IMR-90 (cell line): ENCODE results near the gene PPM1H. TPM values are rescaled to one million over a fixed set of nuclear protein-coding genes. Genes with fewer than 3 reads are reported as not detected.

Experiments used
- ATAC-seq: fragments of 200-7000 bp; cut with Tn5 transposase; 2 replicates; pipeline ENCODE4 v1.9.1; 2020; ENCODE audit warnings: low read depth, mild to moderate bottlenecking, moderate library complexity
- BruUV-seq: library from RNA; stranded (reverse); fragments of 400-500 nt; replicated peaks from 2 replicates; lab custom pipeline; 2021; lab: Mats Ljungman, UMichigan
- CTCF ChIA-PET: fragments of 300-600 bp; formaldehyde crosslinking; extraction: SDS; loops from one replicate; lab custom pipeline; 2021; ENCODE audit warnings: antibody characterized with exemption; lab: Yijun Ruan, JAX
- POLR2A ChIA-PET: fragments of 300-600 bp; sonication (Branson Sonifier 250); formaldehyde crosslinking; loops from one replicate; lab custom pipeline; 2022; ENCODE audit warnings: antibody characterized with exemption; ENCODE audit not compliant: unreplicated experiment; lab: Charles Lee
- DNase-seq: peaks from one replicate; pipeline ENCODE4 v3.0.0; 2013
- H2AFZ ChIP-seq: replicated peaks from 2 replicates; pipeline ENCODE3; 2013; ENCODE audit warnings: low read length, mild to moderate bottlenecking; ENCODE audit not compliant: poor library complexity
- H2AK5ac ChIP-seq: 2 replicates; pipeline ENCODE4 v1.6.1; 2013; ENCODE audit warnings: low read depth, low read length, inconsistent platforms
- H2AK9ac ChIP-seq: replicated peaks from 2 replicates; pipeline ENCODE3; 2013; ENCODE audit warnings: mild to moderate bottlenecking, low read depth, low read length, moderate library complexity; ENCODE audit not compliant: poor library complexity
- H2BK120ac ChIP-seq: 2 replicates; pipeline ENCODE4 v1.6.1; 2013; ENCODE audit warnings: low read depth, low read length, inconsistent platforms
- H2BK15ac ChIP-seq: 3 replicates; pipeline ENCODE4 v1.6.1; 2013; ENCODE audit warnings: low read depth, low read length, inconsistent platforms
- H2BK20ac ChIP-seq: 2 replicates; pipeline ENCODE4 v1.6.1; 2013; ENCODE audit warnings: low read depth, mild to moderate bottlenecking, inconsistent platforms, low read length, moderate library complexity
- H2BK5ac ChIP-seq: 2 replicates; pipeline ENCODE4 v1.6.1; 2013; ENCODE audit warnings: mild to moderate bottlenecking, low read depth, low read length, inconsistent platforms; ENCODE audit not compliant: poor library complexity, severe bottlenecking
- H3K14ac ChIP-seq: replicated peaks from 2 replicates; pipeline ENCODE4 v1.6.1; 2013; ENCODE audit warnings: low read depth, low read length, inconsistent platforms
- H3K18ac ChIP-seq: 2 replicates; pipeline ENCODE4 v1.6.1; 2013; ENCODE audit warnings: low read depth, low read length, control low read depth
- H3K23ac ChIP-seq: 2 replicates; pipeline ENCODE4 v1.6.1; 2013; ENCODE audit warnings: low read depth, low read length, inconsistent platforms
- H3K27ac ChIP-seq: 2 replicates; pipeline ENCODE4 v1.5.1; 2013; ENCODE audit warnings: mild to moderate bottlenecking, control low read depth, low read length; ENCODE audit not compliant: insufficient read depth
- H3K27me3 ChIP-seq: 2 replicates; pipeline ENCODE4 v1.6.1; 2013; ENCODE audit warnings: low read length; ENCODE audit not compliant: control insufficient read depth, insufficient read depth
- H3K36me3 ChIP-seq: 2 replicates; pipeline ENCODE4 v1.6.1; 2013; ENCODE audit warnings: low read length, mixed read lengths; ENCODE audit not compliant: control insufficient read depth, insufficient read depth
- H3K4ac ChIP-seq: 2 replicates; pipeline ENCODE4 v1.6.1; 2013; ENCODE audit warnings: low read depth, low read length, inconsistent platforms
- H3K4me1 ChIP-seq: 2 replicates; pipeline ENCODE4 v1.6.1; 2013; ENCODE audit warnings: low read length, mixed read lengths; ENCODE audit not compliant: control insufficient read depth, insufficient read depth
- H3K4me2 ChIP-seq: 2 replicates; pipeline ENCODE4 v1.6.1; 2013; ENCODE audit warnings: low read depth, mild to moderate bottlenecking, control low read depth, low read length, moderate library complexity
- H3K4me3 ChIP-seq: 2 replicates; pipeline ENCODE4 v1.5.1; 2013; ENCODE audit warnings: low read depth, mild to moderate bottlenecking, control low read depth, low read length, moderate library complexity; ENCODE audit not compliant: insufficient read depth
- H3K56ac ChIP-seq: 2 replicates; pipeline ENCODE4 v1.6.1; 2013; ENCODE audit warnings: low read length, inconsistent platforms; ENCODE audit not compliant: insufficient read depth; ENCODE audit errors: extremely low read depth
- H3K79me1 ChIP-seq, 2 experiments: 2 replicates each; pipeline ENCODE4 v1.6.1; 2013; ENCODE audit warnings: low read length in 2 of 2, inconsistent platforms in 1 of 2, low read depth in 1 of 2
- H3K9ac ChIP-seq: 2 replicates; pipeline ENCODE4 v1.6.1; 2013; ENCODE audit warnings: low read depth, low read length, control low read depth
- H3K9me1 ChIP-seq: 2 replicates; pipeline ENCODE4 v1.6.1; 2013; ENCODE audit warnings: low read length, inconsistent platforms; ENCODE audit not compliant: insufficient read depth
- H3K9me3 ChIP-seq: 2 replicates; pipeline ENCODE4 v1.6.1; 2013; ENCODE audit warnings: low read length; ENCODE audit not compliant: control insufficient read depth, insufficient read depth
- H4K20me1 ChIP-seq: 2 replicates; pipeline ENCODE4 v1.6.1; 2013; ENCODE audit warnings: low read length, inconsistent platforms; ENCODE audit not compliant: insufficient read depth
- H4K5ac ChIP-seq: 2 replicates; pipeline ENCODE4 v1.6.1; 2013; ENCODE audit warnings: mild to moderate bottlenecking, low read depth, low read length, control low read depth
- H4K8ac ChIP-seq, 2 experiments: 2 replicates each; pipeline ENCODE4 v1.6.1; 2013; ENCODE audit warnings: low read depth in 2 of 2, low read length in 2 of 2, control low read depth in 1 of 2, inconsistent platforms in 1 of 2
- H4K91ac ChIP-seq: 2 replicates; pipeline ENCODE4 v1.6.1; 2013; ENCODE audit warnings: low read depth, low read length, inconsistent platforms; ENCODE audit not compliant: insufficient read depth
- BHLHE40 ChIP-seq: fragments of 150-350 bp; IDR thresholded peaks from 2 replicates; pipeline ENCODE4 v1.6.1; 2016; ENCODE audit warnings: mild to moderate bottlenecking, low read depth, low read length
- CEBPB ChIP-seq: IDR thresholded peaks from 2 replicates; pipeline ENCODE4 v1.6.1; 2012; ENCODE audit warnings: low read depth, low read length, improper control_type of control experiment
- CHD1 ChIP-seq: IDR thresholded peaks from 2 replicates; pipeline ENCODE4 v1.6.1; 2012; ENCODE audit warnings: low read depth, low read length, improper control_type of control experiment
- CTCF ChIP-seq: conservative IDR thresholded peaks from 2 replicates; pipeline ENCODE4 v1.5.1; 2012; ENCODE audit warnings: mild to moderate bottlenecking, low read depth, low read length, improper control_type of control experiment
- MAZ ChIP-seq: IDR thresholded peaks from 2 replicates; pipeline ENCODE4 v1.6.1; 2012; ENCODE audit warnings: low read depth, mild to moderate bottlenecking, low read length, improper control_type of control experiment, moderate library complexity, borderline replicate concordance
- MXI1 ChIP-seq: IDR thresholded peaks from 2 replicates; pipeline ENCODE4 v1.6.1; 2012; ENCODE audit warnings: low read depth, mild to moderate bottlenecking, low read length, moderate library complexity, borderline replicate concordance
- NFE2L2 ChIP-seq: fragments of 150-350 bp; IDR thresholded peaks from 2 replicates; pipeline ENCODE4 v1.6.1; 2016; ENCODE audit warnings: low read depth, mild to moderate bottlenecking, low read length
- RAD21 ChIP-seq: IDR thresholded peaks from 2 replicates; pipeline ENCODE4 v1.6.1; 2012; ENCODE audit warnings: low read length, improper control_type of control experiment
- WGBS, 2 experiments: methylation state at CpG; one replicate each; pipeline versions ENCODE4 v1.1.5 to v1.1.7; 2013; ENCODE audit warnings: missing lambda C conversion rate in 2 of 2; ENCODE audit not compliant: insufficient read length in 1 of 2; ENCODE audit errors: extremely low coverage in 2 of 2; 5-methylcytosine and 5-hydroxymethylcytosine counted together
- dilution Hi-C: fragments of 300-500 bp; cut with HindIII; formaldehyde crosslinking; loops from one replicate; pipeline ENCODE4 v1.14.3; 2018; ENCODE audit warnings: low sequenced_read_pairs; ENCODE audit not compliant: unreplicated experiment
- in situ Hi-C: fragments of 300-500 bp; cut with MboI; formaldehyde crosslinking; loops from 3 replicates; pipeline ENCODE4 v1.14.3; 2019; ENCODE audit warnings: low sequenced_read_pairs, inconsistent platforms, mixed read lengths
- intact Hi-C: fragments of 100-400 bp; cut with micrococcal nuclease; formaldehyde crosslinking; loops from 2 replicates; pipeline ENCODE4 v1.10.0; 2022
- polyA plus RNA-seq, 3 experiments: library from polyadenylated mRNA; depleted of rRNA; stranded (reverse); fragments of >200 nt; gene quantifications; 2 replicates each; pipeline ENCODE4 v1.2.3, GENCODE V29; 2012; ENCODE audit warnings: low replicate concordance in 1 of 3
- total RNA-seq: library from RNA; depleted of rRNA; stranded (reverse); fragments of >200 nt; gene quantifications from 2 replicates; pipeline ENCODE4 v1.2.3, GENCODE V29; 2012

The PPM1H gene
- total and polyA plus RNA-seq, 2 of the 4 experiments (the other 2 are of a cell fraction) = 0.14 to 0.18 TPM

- H2AFZ ChIP-seq = no peak overlapping the region
- WGBS, 2 experiments = no CpG with 5 or more reads among the region's 2 CpGs
- no peaks in the 10 kb centered on the region for H3K79me1 ChIP-seq
- no peak overlapping the region for H4K91ac ChIP-seq
- no peak overlapping the region for H3K4ac ChIP-seq
- H2BK5ac ChIP-seq = no peak overlapping the region
- dilution Hi-C loops (no loop called here), intact Hi-C loops (no loop called here), in situ Hi-C loops (no loop called here)
- H3K9ac ChIP-seq = no peak overlapping the region
- no peak for ATAC-seq
- no peak for TF ChIP-seq NFE2L2
- TF ChIP-seq MAZ = no peak
- no peak for TF ChIP-seq CEBPB
- TF ChIP-seq CTCF = no peak
- TF ChIP-seq MXI1 = no peak
- TF ChIP-seq BHLHE40 = no peak
- TF ChIP-seq RAD21 = no peak
- no peak for TF ChIP-seq CHD1
- H2AK5ac ChIP-seq = no peak overlapping the region
- H2BK20ac ChIP-seq = no peak overlapping the region
- H4K5ac ChIP-seq = no peak overlapping the region
- no peaks in the 10 kb centered on the region for H3K36me3 ChIP-seq
- BruUV-seq = no TSS peak
- no peaks in the 10 kb centered on the region for H3K9me3 ChIP-seq
- H3K27me3 ChIP-seq = peaks cover 5% of the 10 kb centered on the region; the same call in 1 of the 2 replicates
- no peak overlapping the region for H2AK9ac ChIP-seq
- H3K9me1 ChIP-seq = 0 out of 2 replicates have a peak, but pooled peaks cover 3% of the 10 kb centered on the region
- no peak overlapping the region for H4K8ac ChIP-seq
- no peak overlapping the region for H3K18ac ChIP-seq
- H3K27ac ChIP-seq = no peak overlapping the region
- no peak overlapping the region for H2BK15ac ChIP-seq
- no peak overlapping the region for H3K4me3 ChIP-seq
- H4K20me1 ChIP-seq = no peaks in the 10 kb centered on the region
- CTCF ChIA-PET = interaction anchor here (0.6 kb wide), 1 partner anchor 40 kb away, joined by 4 read pairs; no protein-coding TSS in a partner anchor
- POLR2A ChIA-PET = no interaction called here
- H3K56ac ChIP-seq = no peak overlapping the region
- no peak overlapping the region for H2BK120ac ChIP-seq
- DNase-seq = no peak
- peaks cover 4% of the 10 kb centered on the region for H3K4me1 ChIP-seq
- no peak overlapping the region for H3K4me2 ChIP-seq
- H3K14ac ChIP-seq = no peak overlapping the region
- H3K23ac ChIP-seq = no peak overlapping the region
Observed at GRCh38 chr12:62642486-62642885, 292.5 kb downstream of the PPM1H start.
